IPS-20b (cell line): ENCODE results near the gene TMEM140.

Source experiments
- H3K27ac ChIP-seq: one replicate; pipeline ENCODE4 v1.5.1; 2013; ENCODE audit warnings: low read length
- H3K27me3 ChIP-seq: 2 replicates; pipeline ENCODE4 v1.6.1; 2013; ENCODE audit warnings: mild to moderate bottlenecking, low read length, inconsistent platforms; ENCODE audit not compliant: insufficient read depth
- H3K36me3 ChIP-seq: 2 replicates; pipeline ENCODE4 v1.6.1; 2013; ENCODE audit warnings: low read depth, mild to moderate bottlenecking, inconsistent platforms, low read length, moderate library complexity; ENCODE audit not compliant: insufficient read depth
- H3K4me1 ChIP-seq: 2 replicates; pipeline ENCODE4 v1.6.1; 2013; ENCODE audit warnings: mild to moderate bottlenecking, control low read depth, inconsistent platforms, low read length, moderate library complexity; ENCODE audit not compliant: insufficient read depth
- H3K4me3 ChIP-seq: 2 replicates; pipeline ENCODE4 v1.5.1; 2013; ENCODE audit warnings: mild to moderate bottlenecking, low read length, inconsistent platforms
- H3K9ac ChIP-seq: 2 replicates; pipeline ENCODE4 v1.6.1; 2013; ENCODE audit warnings: low read depth, mild to moderate bottlenecking, inconsistent platforms, low read length, moderate library complexity
- H3K9me3 ChIP-seq: 2 replicates; pipeline ENCODE4 v1.6.1; 2013; ENCODE audit warnings: mild to moderate bottlenecking, low read depth, low read length, inconsistent platforms; ENCODE audit not compliant: insufficient read depth

TMEM140 gene

GRCh38 chr7:135200821-135201331 lies 53.0 kb downstream of the TMEM140 start:
- Histone ChIP-seq H3K9me3 (no peaks in the 10 kb centered on the region), H3K27ac (no peak overlapping the region), H3K9ac (no peak overlapping the region), H3K4me1 (no peaks in the 10 kb centered on the region), H3K36me3 (peaks cover 27% of the 10 kb centered on the region; the same call in 1 of the 2 replicates), H3K27me3 (no peaks in the 10 kb centered on the region), H3K4me3 (no peak overlapping the region)

- H3K27me3 ChIP-seq, result no peaks in the 10 kb centered on the region
- H3K9me3 ChIP-seq, result no peaks in the 10 kb centered on the region
- no peak overlapping the region for H3K9ac ChIP-seq
- no peak overlapping the region for H3K27ac ChIP-seq
- peaks cover 27% of the 10 kb centered on the region; the same call in 1 of the 2 replicates for H3K36me3 ChIP-seq
- H3K4me1 ChIP-seq, result no peaks in the 10 kb centered on the region
- no peak overlapping the region for H3K4me3 ChIP-seq
Observed at GRCh38 chr7:135201350-135201749, 53.5 kb downstream of the TMEM140 start.

GRCh38 chr7:135204341-135204749 lies 56.5 kb downstream of the TMEM140 start:
- no peak overlapping the region for H3K4me3 ChIP-seq
- no peaks in the 10 kb centered on the region for H3K4me1 ChIP-seq
- H3K9ac ChIP-seq, result no peak overlapping the region
- no peaks in the 10 kb centered on the region for H3K9me3 ChIP-seq
- H3K27me3 ChIP-seq, result no peaks in the 10 kb centered on the region
- peaks cover 23% of the 10 kb centered on the region; the same call in 1 of the 2 replicates for H3K36me3 ChIP-seq
- no peak overlapping the region for H3K27ac ChIP-seq

- Histone ChIP-seq H3K27me3 (no peaks in the 10 kb centered on the region), H3K27ac (no peak overlapping the region), H3K36me3 (peaks cover 23% of the 10 kb centered on the region; the same call in 1 of the 2 replicates), H3K4me1 (no peaks in the 10 kb centered on the region), H3K4me3 (no peak overlapping the region), H3K9me3 (no peaks in the 10 kb centered on the region), H3K9ac (no peak overlapping the region)
Observed at GRCh38 chr7:135204876-135205275, 57.0 kb downstream of the TMEM140 start.

GRCh38 chr7:135205850-135206249 lies 58.0 kb downstream of the TMEM140 start:
- H3K9ac ChIP-seq, result no peak overlapping the region
- no peaks in the 10 kb centered on the region for H3K4me1 ChIP-seq
- H3K27me3 ChIP-seq, result peaks cover 7% of the 10 kb centered on the region
- H3K4me3 ChIP-seq, result no peak overlapping the region
- H3K27ac ChIP-seq, result no peak overlapping the region
- H3K9me3 ChIP-seq, result no peaks in the 10 kb centered on the region
- H3K36me3 ChIP-seq, result peaks cover 23% of the 10 kb centered on the region; the same call in 1 of the 2 replicates

- H3K4me3 ChIP-seq, result no peak overlapping the region
- H3K9me3 ChIP-seq, result no peaks in the 10 kb centered on the region
- H3K9ac ChIP-seq, result no peak overlapping the region
- no peak overlapping the region for H3K27ac ChIP-seq
- peaks cover 23% of the 10 kb centered on the region; the same call in 1 of the 2 replicates for H3K36me3 ChIP-seq
- peaks cover 9% of the 10 kb centered on the region for H3K27me3 ChIP-seq
- H3K4me1 ChIP-seq, result no peaks in the 10 kb centered on the region; the same call in 1 of the 2 replicates
Observed at GRCh38 chr7:135206941-135207391, 59.1 kb downstream of the TMEM140 start.

- Histone ChIP-seq H3K4me3 (no peak overlapping the region), H3K4me1 (no peaks in the 10 kb centered on the region; the same call in 1 of the 2 replicates), H3K36me3 (peaks cover 23% of the 10 kb centered on the region; the same call in 1 of the 2 replicates), H3K9ac (no peak overlapping the region), H3K27ac (no peak overlapping the region), H3K9me3 (no peaks in the 10 kb centered on the region), H3K27me3 (peaks cover 9% of the 10 kb centered on the region)
Observed at GRCh38 chr7:135207406-135208101, 59.7 kb downstream of the TMEM140 start.

GRCh38 chr7:135208102-135208793 lies 60.4 kb downstream of the TMEM140 start:
- Histone ChIP-seq H3K9me3 (no peaks in the 10 kb centered on the region), H3K27ac (no peak overlapping the region), H3K36me3 (peaks cover 19% of the 10 kb centered on the region; the same call in 1 of the 2 replicates), H3K9ac (no peak overlapping the region), H3K4me1 (no peaks in the 10 kb centered on the region; the same call in 1 of the 2 replicates), H3K4me3 (no peak overlapping the region), H3K27me3 (peaks cover 9% of the 10 kb centered on the region)

GRCh38 chr7:135209225-135209834 lies 61.5 kb downstream of the TMEM140 start:
- H3K4me3 ChIP-seq, result no peak overlapping the region
- H3K4me1 ChIP-seq, result no peaks in the 10 kb centered on the region; the same call in 1 of the 2 replicates
- peaks cover 11% of the 10 kb centered on the region; the same call in 1 of the 2 replicates for H3K36me3 ChIP-seq
- no peak overlapping the region for H3K9ac ChIP-seq
- H3K9me3 ChIP-seq, result no peaks in the 10 kb centered on the region
- H3K27me3 ChIP-seq, result peaks cover 9% of the 10 kb centered on the region
- H3K27ac ChIP-seq, result no peak overlapping the region

- H3K4me3 ChIP-seq, result peak overlapping the region; percentile 77
- no peaks in the 10 kb centered on the region for H3K9me3 ChIP-seq
- peak overlapping the region; percentile 76; the same call in 1 of the 2 replicates for H3K9ac ChIP-seq
- H3K27me3 ChIP-seq, result peaks cover 9% of the 10 kb centered on the region
- H3K27ac ChIP-seq, result no peak overlapping the region
- H3K4me1 ChIP-seq, result no peaks in the 10 kb centered on the region; the same call in 1 of the 2 replicates
- no peaks in the 10 kb centered on the region for H3K36me3 ChIP-seq
Observed at GRCh38 chr7:135210888-135211178, 63.0 kb downstream of the TMEM140 start.

GRCh38 chr7:135211179-135211945 lies 63.5 kb downstream of the TMEM140 start, which contains the start of gene WDR91:
Gene WDR91 (minus strand): TSS chr7:135211526. CDS start chr7:135211502, 24 bp downstream.
- no peaks in the 10 kb centered on the region for H3K36me3 ChIP-seq
- H3K27me3 ChIP-seq, result peaks cover 9% of the 10 kb centered on the region
- peak within 1 kb of the TSS; percentile 76; the same call in 1 of the 2 replicates for H3K9ac ChIP-seq
- H3K9me3 ChIP-seq, result no peaks in the 10 kb centered on the region
- H3K4me3 ChIP-seq, result peak within 1 kb of the TSS; percentile 77
- H3K27ac ChIP-seq, result no peak within 1 kb of the TSS
- H3K4me1 ChIP-seq, result no peaks in the 10 kb centered on the region; the same call in 1 of the 2 replicates
